A673 (cell line): Measurements from ENCODE around the gene EMC1. TPM values are rescaled to one million over a fixed set of nuclear protein-coding genes. Genes with fewer than 3 reads are reported as not detected.
"Not testable (repeated sequence)": the region's sequence is repeated elsewhere in the genome, so short reads cannot be mapped to it uniquely, and the experiment has no call there.

ENCODE experiments used
- BruUV-seq: library from RNA; stranded (reverse); fragments of 400-500 nt; replicated peaks from 2 replicates; lab custom pipeline; 2021; lab: Mats Ljungman, UMichigan
- CTCF ChIA-PET: fragments of 300-600 bp; sonication (Branson Sonifier 250); formaldehyde crosslinking; loops from one replicate; lab custom pipeline; 2022; ENCODE audit warnings: antibody characterized with exemption; lab: Charles Lee
- POLR2A ChIA-PET: fragments of 300-600 bp; sonication (Branson Sonifier 250); formaldehyde crosslinking; loops from one replicate; lab custom pipeline; 2022; ENCODE audit warnings: antibody characterized with exemption; ENCODE audit not compliant: low non-redundant PET; lab: Charles Lee
- DNase-seq: peaks from one replicate; pipeline ENCODE4 v3.0.0-alpha.2; 2015; ENCODE audit warnings: low spot score
- H3K27ac ChIP-seq: fragments of 200-600 bp; sonication (generic); 2 replicates; pipeline ENCODE4 v1.5.1; 2016; ENCODE audit warnings: mixed run types, low read depth, mild to moderate bottlenecking, mixed read lengths, antibody characterized with exemption, low read length; ENCODE audit not compliant: poor library complexity, severe bottlenecking
- H3K27me3 ChIP-seq: fragments of 200-600 bp; sonication (generic); replicated peaks from 2 replicates; pipeline ENCODE4 v1.6.1; 2017; ENCODE audit warnings: mixed run types, low read depth, mild to moderate bottlenecking, mixed read lengths, antibody characterized with exemption, low read length; ENCODE audit not compliant: insufficient read depth, poor library complexity
- H3K36me3 ChIP-seq: fragments of 200-600 bp; sonication (generic); 2 replicates; pipeline ENCODE4 v1.6.1; 2016; ENCODE audit warnings: mixed run types, mild to moderate bottlenecking, mixed read lengths, antibody characterized with exemption, low read length; ENCODE audit not compliant: insufficient read depth, poor library complexity, severe bottlenecking
- H3K4me1 ChIP-seq: fragments of 200-600 bp; sonication (generic); 2 replicates; pipeline ENCODE4 v1.6.1; 2017; ENCODE audit warnings: mixed run types, mild to moderate bottlenecking, mixed read lengths, antibody characterized with exemption, low read length; ENCODE audit not compliant: insufficient read depth, poor library complexity, severe bottlenecking
- H3K4me3 ChIP-seq: fragments of 200-600 bp; sonication (generic); 2 replicates; pipeline ENCODE4 v1.5.1; 2016; ENCODE audit warnings: low read depth, mixed run types, mild to moderate bottlenecking, mixed read lengths, low read length; ENCODE audit not compliant: poor library complexity, severe bottlenecking
- H3K9me3 ChIP-seq: fragments of 200-600 bp; sonication (generic); 2 replicates; pipeline ENCODE4 v1.6.1; 2016; ENCODE audit warnings: mixed run types, low read depth, mild to moderate bottlenecking, mixed read lengths, antibody characterized with exemption, low read length; ENCODE audit not compliant: poor library complexity, severe bottlenecking
- CTCF ChIP-seq: fragments of 300-800, 200-600 bp; sonication (generic); conservative IDR thresholded peaks from 2 replicates; pipeline ENCODE4 v1.5.1; 2017; ENCODE audit warnings: low read depth, mild to moderate bottlenecking, antibody characterized with exemption, low read length, moderate library complexity, mixed read lengths
- EZH2 ChIP-seq: fragments of 200-600 bp; sonication (generic); IDR thresholded peaks from 2 replicates; pipeline ENCODE4 v1.6.1; 2017; ENCODE audit warnings: borderline replicate concordance, low read depth, mild to moderate bottlenecking, mixed read lengths, antibody characterized with exemption, low read length; ENCODE audit not compliant: poor library complexity, severe bottlenecking
- intact Hi-C: fragments of 100-400 bp; cut with micrococcal nuclease; formaldehyde crosslinking; loops from one replicate; pipeline ENCODE4 v1.10.0; 2022; ENCODE audit not compliant: unreplicated experiment
- total RNA-seq: library from RNA; stranded (reverse); gene quantifications from 2 replicates; pipeline ENCODE4 v1.2.3, GENCODE V29; 2021

EMC1 gene
- total RNA-seq, 1 experiment from 2014 or later = 84.3 TPM

DNA sequence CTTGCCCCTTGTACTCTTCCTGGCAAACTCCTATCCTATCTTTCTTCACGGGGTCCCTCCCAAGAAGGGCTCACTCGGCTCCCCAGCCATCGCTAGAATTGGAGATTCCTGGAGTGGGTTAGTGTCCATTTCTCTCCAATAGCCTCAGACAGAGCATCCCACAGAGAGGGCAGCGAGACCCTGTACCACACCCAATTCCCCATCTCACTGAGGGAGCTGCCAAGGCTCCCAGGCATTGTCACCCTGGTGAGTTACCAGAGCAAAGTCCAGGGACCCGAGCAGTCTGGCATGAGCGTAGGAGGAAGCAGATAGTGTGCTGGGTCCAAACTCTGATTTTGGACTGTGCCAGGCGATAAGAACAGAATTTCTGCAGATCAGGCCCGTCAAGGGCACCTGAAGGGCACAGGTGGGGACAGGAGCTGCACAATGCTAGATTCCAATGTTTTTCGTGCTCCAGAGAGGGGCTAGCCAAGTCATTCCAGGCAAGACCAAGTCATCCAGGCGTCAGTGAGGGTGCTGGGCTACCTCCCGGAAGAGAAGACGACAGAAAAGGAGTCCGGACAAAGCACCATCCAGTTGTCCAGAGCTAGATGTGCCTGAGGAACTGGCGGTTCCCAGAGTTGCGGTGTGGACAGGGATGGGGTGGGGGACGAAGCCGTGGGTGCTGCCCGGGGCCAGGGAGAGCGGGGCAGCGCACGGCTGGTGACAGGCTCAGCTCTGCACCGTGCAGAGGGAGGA lies 22.0 kb upstream of the EMC1 start:
- DNase-seq = no peak
- ChIA-PET POLR2A (no interaction called here), CTCF (no interaction called here)
- intact Hi-C loops = no loop called here
- H3K4me3 ChIP-seq = no peak overlapping the region
- no peaks in the 10 kb centered on the region for H3K4me1 ChIP-seq
- BruUV-seq = no TSS peak
- no peaks in the 10 kb centered on the region for H3K36me3 ChIP-seq
- TF ChIP-seq CTCF (no peak), EZH2 (no peak)
- H3K27me3 ChIP-seq = no peaks in the 10 kb centered on the region
- H3K27ac ChIP-seq = no peak overlapping the region
- no peaks in the 10 kb centered on the region for H3K9me3 ChIP-seq

- H3K4me3 ChIP-seq = no peak overlapping the region
- no peak overlapping the region for H3K27ac ChIP-seq
- no peaks in the 10 kb centered on the region for H3K9me3 ChIP-seq
- POLR2A ChIA-PET = no interaction called here
- TF ChIP-seq EZH2 (no peak), CTCF (no peak)
- no peak for DNase-seq
- H3K27me3 ChIP-seq = no peaks in the 10 kb centered on the region
- H3K36me3 ChIP-seq = no peaks in the 10 kb centered on the region
- CTCF ChIA-PET = interaction anchor here (0.6 kb wide), 1 partner anchor 751 kb away, joined by 3 read pairs; no protein-coding TSS in a partner anchor
- intact Hi-C loops = no loop called here
- no TSS peak for BruUV-seq
- H3K4me1 ChIP-seq = no peaks in the 10 kb centered on the region
Measured at GRCh38 chr1:19272064-19272463, 20.7 kb upstream of the EMC1 start.

GRCh38 chr1:19270343-19270730 lies 19.0 kb upstream of the EMC1 start:
- CTCF ChIA-PET, H3K9me3 ChIP-seq, BruUV-seq: not testable (repeated sequence)

DNA sequence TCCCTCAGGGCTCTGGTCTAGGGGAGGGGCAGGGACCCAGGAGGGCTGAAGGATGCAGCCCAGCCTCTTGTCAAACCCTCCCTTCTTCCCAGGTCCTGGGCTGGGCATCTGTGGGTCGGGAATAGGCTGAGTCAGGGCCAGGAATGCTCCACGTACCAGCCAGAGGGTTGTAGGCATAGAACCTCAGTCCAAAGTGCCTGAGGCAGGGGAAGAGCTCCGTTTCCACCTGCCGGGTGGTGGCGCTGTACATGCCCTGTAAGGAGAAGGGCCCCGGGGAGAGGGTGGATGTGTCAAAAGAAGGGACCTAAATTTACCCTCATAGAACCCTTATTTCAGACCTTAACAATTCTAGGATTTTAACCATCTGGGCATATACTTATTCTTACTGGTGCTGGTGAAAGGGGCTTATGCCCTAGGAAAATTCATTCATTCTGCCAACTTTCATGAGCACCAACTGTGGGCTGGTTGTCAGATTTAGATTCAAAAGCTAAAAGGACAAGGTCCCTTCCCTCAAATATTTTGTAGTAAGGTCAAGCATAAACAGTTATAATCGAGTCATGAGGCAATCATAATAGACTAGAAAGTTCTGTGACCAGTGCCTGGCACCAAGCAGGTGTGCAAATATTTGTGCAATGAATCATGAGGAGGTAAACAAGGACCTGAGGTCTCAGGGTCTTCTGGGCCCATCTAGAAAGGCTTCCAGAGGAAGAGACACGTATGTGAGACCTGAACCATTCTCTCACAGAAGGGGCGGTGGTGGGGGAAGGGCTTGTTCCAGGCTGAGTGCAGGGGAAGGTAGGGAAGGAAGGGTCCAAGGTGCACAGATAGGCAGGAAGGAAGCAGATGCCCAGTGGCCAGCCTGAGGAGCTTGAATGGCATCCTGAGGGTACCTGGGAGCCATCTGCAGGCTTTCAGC lies 18.4 kb upstream of the EMC1 start:
- BruUV-seq, POLR2A ChIA-PET, H3K27ac ChIP-seq, CTCF ChIA-PET, H3K36me3 ChIP-seq, H3K4me1 ChIP-seq, H3K9me3 ChIP-seq, DNase-seq, intact Hi-C loops, H3K27me3 ChIP-seq, H3K4me3 ChIP-seq: not testable (repeated sequence)

More at GRCh38 chr1:19270343-19270730, 19.0 kb upstream of the EMC1 start:
- H3K36me3 ChIP-seq, H3K27ac ChIP-seq, intact Hi-C loops, DNase-seq, POLR2A ChIA-PET, H3K27me3 ChIP-seq, H3K4me1 ChIP-seq, H3K4me3 ChIP-seq: not testable (repeated sequence)
